ENCODE measurements around the gene CXCR6. TPM values are rescaled to one million over a fixed set of nuclear protein-coding genes. Genes with fewer than 3 reads are reported as not detected.

Gene CXCR6
- total RNA-seq, 2 donors from 2014 or later = 1.0 to 1.6 TPM

GRCh38 chr3:45910892-45911291 is 32.4 kb upstream of the CXCR6 start:
- Histone ChIP-seq H3K4me3 (no peak overlapping the region), H3K36me3 (no peaks in the 10 kb centered on the region), H3K9ac (ENCODE audit: low read depth in 2 of 2, low read length in 2 of 2) (no peak overlapping the region), H3K27ac (no peak overlapping the region), H3K4me1 (no peaks in the 10 kb centered on the region), H3K9me3 (no peaks in the 10 kb centered on the region), H3K27me3 (no peaks in the 10 kb centered on the region)
- no peak for DNase-seq
- intact Hi-C loops (cut with DNase I) = no loop called here
- no peak for TF ChIP-seq CTCF (IDR thresholded peaks at IDR 0.05)

GRCh38 chr3:45911511-45912226 is 31.6 kb upstream of the CXCR6 start:
- H3K9ac ChIP-seq (ENCODE audit: low read depth in 2 of 2, low read length in 2 of 2) = no peak overlapping the region
- no peak for TF ChIP-seq CTCF (IDR thresholded peaks at IDR 0.05)
- no peaks in the 10 kb centered on the region for H3K4me1 ChIP-seq
- DNase-seq = no peak
- intact Hi-C loops (cut with DNase I) = no loop called here
- H3K4me3 ChIP-seq = no peak overlapping the region
- H3K27ac ChIP-seq = no peak overlapping the region
- H3K36me3 ChIP-seq = no peaks in the 10 kb centered on the region
- no peaks in the 10 kb centered on the region for H3K9me3 ChIP-seq
- no peaks in the 10 kb centered on the region for H3K27me3 ChIP-seq

GRCh38 chr3:45912435-45912834 is 30.8 kb upstream of the CXCR6 start:
- H3K9ac ChIP-seq (ENCODE audit: low read depth in 2 of 2, low read length in 2 of 2) = no peak overlapping the region
- no peaks in the 10 kb centered on the region for H3K27me3 ChIP-seq
- TF ChIP-seq CTCF (IDR thresholded peaks at IDR 0.05) = no peak
- H3K4me3 ChIP-seq = no peak overlapping the region
- H3K4me1 ChIP-seq = no peaks in the 10 kb centered on the region
- no peak overlapping the region for H3K27ac ChIP-seq
- H3K36me3 ChIP-seq = no peaks in the 10 kb centered on the region
- DNase-seq = no peak
- intact Hi-C loops (cut with DNase I) = no loop called here
- no peaks in the 10 kb centered on the region for H3K9me3 ChIP-seq

- no peak overlapping the region for H3K9ac ChIP-seq (ENCODE audit: low read depth in 2 of 2, low read length in 2 of 2)
- no peak for TF ChIP-seq CTCF (IDR thresholded peaks at IDR 0.05)
- H3K27ac ChIP-seq = no peak overlapping the region
- intact Hi-C loops (cut with DNase I) = no loop called here
- H3K4me1 ChIP-seq = no peaks in the 10 kb centered on the region
- DNase-seq = no peak
- no peaks in the 10 kb centered on the region for H3K36me3 ChIP-seq
- H3K9me3 ChIP-seq = no peaks in the 10 kb centered on the region
- H3K27me3 ChIP-seq = no peaks in the 10 kb centered on the region
- no peak overlapping the region for H3K4me3 ChIP-seq
These were observed 28.8 kb upstream of the CXCR6 start for GRCh38 chr3:45914362-45915058.

GRCh38 chr3:45915059-45915439 is 28.2 kb upstream of the CXCR6 start:
- intact Hi-C loops (cut with DNase I) = no loop called here
- Histone ChIP-seq H3K4me3 (no peak overlapping the region), H3K9me3 (no peaks in the 10 kb centered on the region), H3K27me3 (no peaks in the 10 kb centered on the region), H3K4me1 (no peaks in the 10 kb centered on the region), H3K36me3 (no peaks in the 10 kb centered on the region), H3K27ac (no peak overlapping the region), H3K9ac (ENCODE audit: low read depth in 2 of 2, low read length in 2 of 2) (no peak overlapping the region)
- DNase-seq = no peak
- no peak for TF ChIP-seq CTCF (IDR thresholded peaks at IDR 0.05)

Measured in colonic mucosa (tissue), 4 donors.